Lower leg skin (tissue), 4 donors: ENCODE results near the gene UBR3. TPM values are rescaled to one million over a fixed set of nuclear protein-coding genes. Genes with fewer than 3 reads are reported as not detected.

ENCODE experiments used
- DNase-seq, 2 donors: peaks; one replicate each; pipeline ENCODE4 v3.0.0-alpha.2; 2019; ENCODE audit warnings: low spot score in 2 of 2
- H3K4me3 ChIP-seq: fragments of 200-600 bp; sonication (generic); 2 replicates; pipeline ENCODE4 v1.5.1; 2017; ENCODE audit warnings: mild to moderate bottlenecking, low read depth; ENCODE audit not compliant: poor library complexity, severe bottlenecking
- CTCF ChIP-seq, 3 donors: fragments of 450-650 bp; IDR thresholded peaks; one replicate each; pipeline ENCODE4 v1.5.1; 2016; ENCODE audit warnings: antibody characterized with exemption in 3 of 3, mild to moderate bottlenecking in 3 of 3, moderate library complexity in 2 of 3
- POLR2A ChIP-seq, 2 donors: fragments of 450-650 bp; IDR thresholded peaks; one replicate each; pipeline ENCODE4 v1.6.1; 2016 to 2017; ENCODE audit warnings: antibody characterized with exemption in 2 of 2, mild to moderate bottlenecking in 1 of 2, moderate library complexity in 1 of 2
- WGBS, 2 donors: methylation state at CpG; one replicate each; pipeline ENCODE4 v1.1.5; 2018; 5-methylcytosine and 5-hydroxymethylcytosine counted together
- intact Hi-C: fragments of 100-400 bp; cut with DNase I; formaldehyde crosslinking; loops from one replicate; pipeline ENCODE4 v1.15.0; 2023; ENCODE audit warnings: low total_unique reads
- total RNA-seq, 4 donors: library from RNA; depleted of rRNA; stranded (reverse); fragments of >200 nt; gene quantifications; one replicate each; pipeline ENCODE4 v1.1.0, GENCODE V29; 2016

Gene UBR3
- total RNA-seq, 4 donors from 2014 or later = 40.8 to 64.7 (median 50.5) TPM

- TF ChIP-seq CTCF (IDR thresholded peaks at IDR 0.05) (no peak), POLR2A (IDR thresholded peaks at IDR 0.05) (no peak)
- no peak for DNase-seq
- intact Hi-C loops = no loop called here
- no peak overlapping the region for H3K4me3 ChIP-seq
- WGBS, 2 donors = 79 to 83% methylated on average over 4 of the region's 4 CpGs
Measured at GRCh38 chr2:170098626-170099312, 271.5 kb downstream of the UBR3 start.

GRCh38 chr2:170101789-170102188, 274.5 kb downstream of the UBR3 start:
- no peak for TF ChIP-seq POLR2A (IDR thresholded peaks at IDR 0.05)
- TF ChIP-seq CTCF (IDR thresholded peaks at IDR 0.05) = no peak
- intact Hi-C loops = no loop called here
- no peak for DNase-seq
- 70 to 75% methylated on average over 3 of the region's 3 CpGs for WGBS, 2 donors
- no peak overlapping the region for H3K4me3 ChIP-seq

GRCh38 chr2:170106102-170106840, 279.0 kb downstream of the UBR3 start:
- intact Hi-C loops = no loop called here
- TF ChIP-seq POLR2A (IDR thresholded peaks at IDR 0.05) = no peak
- TF ChIP-seq CTCF (IDR thresholded peaks at IDR 0.05) = no peak
- 66 to 77% methylated on average over 4 of the region's 4 CpGs for WGBS, 2 donors
- no peak overlapping the region for H3K4me3 ChIP-seq
- no peak for DNase-seq

- H3K4me3 ChIP-seq = no peak overlapping the region
- no peak for DNase-seq
- intact Hi-C loops = no loop called here
- TF ChIP-seq CTCF (IDR thresholded peaks at IDR 0.05) (no peak), POLR2A (IDR thresholded peaks at IDR 0.05) (no peak)
- 59 to 68% methylated on average over 4 of the region's 4 CpGs for WGBS, 2 donors
Measured at GRCh38 chr2:170113168-170113894, 286.1 kb downstream of the UBR3 start.

GRCh38 chr2:170115501-170116229, 288.4 kb downstream of the UBR3 start:
- H3K4me3 ChIP-seq = no peak overlapping the region
- intact Hi-C loops = no loop called here
- WGBS, 2 donors = 77 to 82% methylated on average over 10 of the region's 10 CpGs
- DNase-seq = no peak
- TF ChIP-seq POLR2A (IDR thresholded peaks at IDR 0.05) (no peak), CTCF (IDR thresholded peaks at IDR 0.05) (no peak)
